HG03460 (cell line): ENCODE results near the gene CELF5.
"Not testable (repeated sequence)": the region's sequence is repeated elsewhere in the genome, so short reads cannot be mapped to it uniquely, and the experiment has no call there.

Experiments used
- ATAC-seq: cut with Tn5 transposase; IDR thresholded peaks from one replicate; pipeline ENCODE4 v1.9.1; 2021; ENCODE audit not compliant: unreplicated experiment

Gene CELF5

GRCh38 chr19:3206216-3206953 lies 18.1 kb upstream of the CELF5 start:
- no peak for ATAC-seq

GRCh38 chr19:3207461-3208242 lies 16.8 kb upstream of the CELF5 start:
- no peak for ATAC-seq

- no peak for ATAC-seq
Observed at GRCh38 chr19:3208317-3209207, 15.9 kb upstream of the CELF5 start.

GRCh38 chr19:3210347-3211017 lies 14.0 kb upstream of the CELF5 start:
- ATAC-seq, result no peak

- ATAC-seq, result no peak
Observed at GRCh38 chr19:3211191-3211590, 13.3 kb upstream of the CELF5 start.

- ATAC-seq, result no peak
Observed at GRCh38 chr19:3213159-3213558, 11.3 kb upstream of the CELF5 start.

- no peak for ATAC-seq
Observed at GRCh38 chr19:3216874-3217273, 7.6 kb upstream of the CELF5 start.

GRCh38 chr19:3220576-3220975 lies 3.9 kb upstream of the CELF5 start:
- no peak for ATAC-seq

GRCh38 chr19:3221576-3221975 lies 2.9 kb upstream of the CELF5 start:
- ATAC-seq, result not testable (repeated sequence)

- no peak for ATAC-seq
Observed at GRCh38 chr19:3222709-3223108, 1.8 kb upstream of the CELF5 start.

- no peak for ATAC-seq
Observed at GRCh38 chr19:3225169-3225485, 666 bp downstream of the CELF5 start.

- no peak for ATAC-seq
Observed at GRCh38 chr19:3225677-3226093, 1.2 kb downstream of the CELF5 start.

- ATAC-seq, result no peak
Observed at GRCh38 chr19:3227054-3227626, 2.7 kb downstream of the CELF5 start.

GRCh38 chr19:3229346-3229743 lies 4.9 kb downstream of the CELF5 start:
- no peak for ATAC-seq

GRCh38 chr19:3229888-3230496 lies 5.5 kb downstream of the CELF5 start:
- no peak for ATAC-seq

- ATAC-seq, result no peak
Observed at GRCh38 chr19:3231288-3231687, 6.8 kb downstream of the CELF5 start.

GRCh38 chr19:3233116-3233515 lies 8.7 kb downstream of the CELF5 start:
- no peak for ATAC-seq

- ATAC-seq, result no peak
Observed at GRCh38 chr19:3233831-3234230, 9.4 kb downstream of the CELF5 start.

GRCh38 chr19:3234800-3235199 lies 10.3 kb downstream of the CELF5 start:
- no peak for ATAC-seq

GRCh38 chr19:3235604-3236003 lies 11.1 kb downstream of the CELF5 start:
- ATAC-seq, result not testable (repeated sequence)
